OCI-M1 (cell line): ENCODE results near the gene FOXQ1.

Source experiments
- DNase-seq: peaks from one replicate; lab custom pipeline; 2025; lab: John Stamatoyannopoulos, UW

FOXQ1 gene

DNA sequence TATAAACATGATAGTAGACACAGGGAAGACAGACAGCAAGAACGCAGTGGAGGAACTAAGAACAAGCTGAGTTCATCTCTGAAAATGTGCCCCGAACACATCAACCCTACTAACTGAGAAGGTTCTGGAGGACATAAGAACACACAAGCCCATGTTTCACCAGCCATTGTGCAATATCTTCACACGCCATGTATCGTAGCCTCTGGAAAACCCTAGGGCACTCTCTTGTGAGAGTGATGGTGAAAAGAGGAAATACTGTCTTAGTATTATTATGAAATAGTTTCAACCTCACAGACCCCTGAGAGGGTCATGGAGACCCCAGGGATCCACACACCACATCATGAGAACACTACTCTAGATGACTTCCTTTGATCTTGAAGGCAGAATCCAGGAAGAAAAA is 51.4 kb downstream of the FOXQ1 start:
- no peak for DNase-seq

DNA sequence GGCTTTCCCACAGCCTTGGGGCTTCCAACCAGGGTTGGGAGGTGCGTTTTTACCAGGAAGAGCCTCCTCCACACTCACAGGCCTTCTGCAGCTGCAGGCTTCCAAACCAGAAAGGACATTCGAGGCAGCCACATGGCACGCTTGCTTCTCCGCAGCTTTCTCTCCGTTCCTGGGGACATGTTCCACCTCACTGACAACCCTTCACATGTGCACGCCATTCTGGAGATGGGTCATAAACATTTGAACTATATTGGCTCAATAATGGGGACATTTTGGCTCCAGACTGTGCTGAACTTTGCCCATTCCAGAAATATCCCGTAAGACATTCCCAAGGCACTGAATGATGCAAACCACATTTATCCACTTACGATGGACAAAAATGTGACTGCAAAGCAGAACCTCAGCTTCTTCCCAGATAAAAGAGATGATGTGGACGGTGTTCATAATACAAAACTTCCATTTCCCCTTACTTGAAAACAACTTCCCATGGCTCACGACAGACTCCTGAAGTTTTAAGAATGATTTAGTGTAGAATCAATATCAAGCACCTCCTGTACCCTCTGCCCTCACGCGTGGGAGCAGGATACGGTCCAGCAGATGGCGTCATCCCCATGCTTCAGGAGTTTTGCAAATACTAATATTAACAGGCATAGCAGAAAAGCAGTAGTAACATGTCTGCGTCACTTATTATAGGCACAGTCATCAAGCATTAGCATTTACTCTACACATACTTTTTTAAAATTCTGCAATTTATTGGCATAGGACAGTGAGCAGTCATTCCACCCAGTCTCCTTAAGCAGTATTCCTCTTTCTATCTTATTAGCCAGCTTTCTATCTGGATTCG is 52.1 kb downstream of the FOXQ1 start:
- peak; percentile 2 for DNase-seq
